Esophagus squamous epithelium (tissue), 5 donors: ENCODE measurements around the gene CRYBG1. TPM values are rescaled to one million over a fixed set of nuclear protein-coding genes. Genes with fewer than 3 reads are reported as not detected.
"Not testable (repeated sequence)": the region's sequence is repeated elsewhere in the genome, so short reads cannot be mapped to it uniquely, and the experiment has no call there.

Experiments
- DNase-seq: peaks from one replicate; lab custom pipeline; 2025; lab: John Stamatoyannopoulos, UW
- H3K27ac ChIP-seq, 4 donors: fragments of 200-600 bp; sonication (generic); one replicate each; pipeline ENCODE4 v1.5.1; 2016 to 2019; ENCODE audit warnings: mild to moderate bottlenecking in 1 of 4
- H3K27me3 ChIP-seq, 4 donors: fragments of 200-600 bp; sonication (generic); 1 replicate in 3 of 4; 2 replicates in 1 of 4; pipeline versions ENCODE4 v1.5.1 to v1.6.0; 2017 to 2021; ENCODE audit warnings: antibody characterized with exemption in 1 of 4
- H3K36me3 ChIP-seq, 3 donors: fragments of 200-600 bp; sonication (generic); one replicate each; pipeline ENCODE4 v1.5.1; 2016 to 2019
- H3K4me1 ChIP-seq, 3 donors: fragments of 200-600 bp; sonication (generic); one replicate each; pipeline ENCODE4 v1.5.1; 2017 to 2019
- H3K4me3 ChIP-seq, 4 donors: fragments of 200-600 bp; sonication (generic); 1 replicate in 3 of 4; 2 replicates in 1 of 4; pipeline ENCODE4 v1.5.1; 2016 to 2019; ENCODE audit warnings: mild to moderate bottlenecking in 2 of 4, moderate library complexity in 1 of 4
- H3K9me3 ChIP-seq, 3 donors: fragments of 200-600 bp; sonication (generic); one replicate each; pipeline ENCODE4 v1.5.1; 2016 to 2019
- POLR2A ChIP-seq, 4 donors: fragments of 450-650 bp; IDR thresholded peaks; one replicate each; pipeline ENCODE4 v1.6.1; 2017; ENCODE audit warnings: antibody characterized with exemption in 4 of 4, mild to moderate bottlenecking in 4 of 4, moderate library complexity in 3 of 4
- WGBS, 2 donors: methylation state at CpG; one replicate each; pipeline ENCODE4 v1.1.5; 2018; 5-methylcytosine and 5-hydroxymethylcytosine counted together
- intact Hi-C: fragments of 100-400 bp; cut with DNase I; formaldehyde crosslinking; loops from one replicate; pipeline ENCODE4 v1.15.0; 2022
- total RNA-seq, 4 donors: library from RNA; depleted of rRNA; stranded (reverse); fragments of >200 nt; gene quantifications; one replicate each; pipeline ENCODE4 v1.1.0, GENCODE V29; 2016
- TF ChIP-seq, protein P1 (sequence below), 6 experiments: fragments of 450-650 bp in 4 of 6; fragments of 200-600 bp in 2 of 6; sonication (generic) in 2 of 6; IDR thresholded peaks; one replicate each; pipeline ENCODE4 v1.5.1; 2016 to 2019; ENCODE audit warnings: antibody characterized with exemption in 6 of 6, mild to moderate bottlenecking in 4 of 6, moderate library complexity in 4 of 6
- donor health status: DM: yes; HTN: yes; CAD: no.

CRYBG1 gene
- total RNA-seq, 4 donors from 2014 or later = 119 to 185 (median 153) TPM

DNA sequence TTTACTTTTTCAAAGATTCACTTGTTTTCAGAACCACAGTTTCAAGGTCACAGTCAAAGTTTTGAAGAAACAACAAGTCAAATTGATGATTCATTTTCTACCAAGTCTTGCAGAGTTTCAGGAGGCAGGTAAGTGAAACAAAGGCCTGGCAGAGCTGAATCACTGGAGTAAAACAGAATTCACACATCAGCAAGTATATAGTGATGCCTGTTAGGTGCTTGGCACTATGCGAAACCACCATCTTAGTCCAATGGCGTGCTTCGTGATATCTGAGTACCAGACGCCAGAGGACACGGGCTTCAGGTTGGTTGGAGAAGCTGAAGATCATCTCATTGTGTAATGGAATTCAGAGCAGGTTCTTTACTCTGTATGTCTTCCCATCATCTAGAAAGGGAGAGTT lies 192.9 kb downstream of the CRYBG1 start:
- Histone ChIP-seq H3K4me3 (no peak overlapping the region), H3K36me3 (peaks cover 12 to 96% (median 15%) of the 10 kb centered on the region in 3 donors), H3K27ac (peak overlapping the region in 1 of 4 donors; percentile 10), H3K9me3 (no peaks in the 10 kb centered on the region), H3K4me1 (peaks cover 0 to 33% (median under 1%) of the 10 kb centered on the region in 3 donors), H3K27me3 (no peaks in the 10 kb centered on the region)
- WGBS, 2 donors = 96 to 98% methylated on average over 5 of the region's 5 CpGs
- no peak for TF ChIP-seq POLR2A (IDR thresholded peaks at IDR 0.05)
- TF ChIP-seq, protein P1, sequence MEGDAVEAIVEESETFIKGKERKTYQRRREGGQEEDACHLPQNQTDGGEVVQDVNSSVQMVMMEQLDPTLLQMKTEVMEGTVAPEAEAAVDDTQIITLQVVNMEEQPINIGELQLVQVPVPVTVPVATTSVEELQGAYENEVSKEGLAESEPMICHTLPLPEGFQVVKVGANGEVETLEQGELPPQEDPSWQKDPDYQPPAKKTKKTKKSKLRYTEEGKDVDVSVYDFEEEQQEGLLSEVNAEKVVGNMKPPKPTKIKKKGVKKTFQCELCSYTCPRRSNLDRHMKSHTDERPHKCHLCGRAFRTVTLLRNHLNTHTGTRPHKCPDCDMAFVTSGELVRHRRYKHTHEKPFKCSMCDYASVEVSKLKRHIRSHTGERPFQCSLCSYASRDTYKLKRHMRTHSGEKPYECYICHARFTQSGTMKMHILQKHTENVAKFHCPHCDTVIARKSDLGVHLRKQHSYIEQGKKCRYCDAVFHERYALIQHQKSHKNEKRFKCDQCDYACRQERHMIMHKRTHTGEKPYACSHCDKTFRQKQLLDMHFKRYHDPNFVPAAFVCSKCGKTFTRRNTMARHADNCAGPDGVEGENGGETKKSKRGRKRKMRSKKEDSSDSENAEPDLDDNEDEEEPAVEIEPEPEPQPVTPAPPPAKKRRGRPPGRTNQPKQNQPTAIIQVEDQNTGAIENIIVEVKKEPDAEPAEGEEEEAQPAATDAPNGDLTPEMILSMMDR (IDR thresholded peaks at IDR 0.05) = no peak
- intact Hi-C loops = no loop called here
- no peak for DNase-seq

DNA sequence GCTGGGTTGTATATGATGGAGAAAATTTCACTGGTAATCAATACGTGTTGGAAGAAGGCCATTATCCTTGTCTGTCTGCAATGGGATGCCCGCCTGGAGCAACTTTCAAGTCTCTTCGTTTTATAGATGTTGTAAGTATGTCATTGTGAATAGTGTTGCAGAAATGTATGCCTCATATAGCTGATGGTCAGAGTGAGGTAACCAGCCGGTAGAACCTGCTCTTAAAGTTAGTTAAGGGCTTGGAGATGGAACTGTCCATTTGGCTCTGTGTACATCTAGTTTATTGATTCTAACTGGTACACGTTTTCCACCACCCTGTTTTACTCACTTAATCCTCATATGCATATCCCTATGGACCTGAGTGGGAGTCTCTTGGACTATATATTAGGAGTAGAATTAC lies 195.2 kb downstream of the CRYBG1 start:
- no peak overlapping the region for H3K27ac ChIP-seq
- TF ChIP-seq, protein P1 (IDR thresholded peaks at IDR 0.05) = no peak
- no peak for TF ChIP-seq POLR2A (IDR thresholded peaks at IDR 0.05)
- intact Hi-C loops = no loop called here
- H3K4me1 ChIP-seq = peaks cover 0 to 42% (median 10%) of the 10 kb centered on the region in 3 donors
- H3K27me3 ChIP-seq = no peaks in the 10 kb centered on the region
- no peak overlapping the region for H3K4me3 ChIP-seq
- peaks cover 11 to 100% (median 14%) of the 10 kb centered on the region in 3 donors for H3K36me3 ChIP-seq
- no peak for DNase-seq
- H3K9me3 ChIP-seq = no peaks in the 10 kb centered on the region
- WGBS, 2 donors = 55 to 75% methylated on average over 5 of the region's 5 CpGs

DNA sequence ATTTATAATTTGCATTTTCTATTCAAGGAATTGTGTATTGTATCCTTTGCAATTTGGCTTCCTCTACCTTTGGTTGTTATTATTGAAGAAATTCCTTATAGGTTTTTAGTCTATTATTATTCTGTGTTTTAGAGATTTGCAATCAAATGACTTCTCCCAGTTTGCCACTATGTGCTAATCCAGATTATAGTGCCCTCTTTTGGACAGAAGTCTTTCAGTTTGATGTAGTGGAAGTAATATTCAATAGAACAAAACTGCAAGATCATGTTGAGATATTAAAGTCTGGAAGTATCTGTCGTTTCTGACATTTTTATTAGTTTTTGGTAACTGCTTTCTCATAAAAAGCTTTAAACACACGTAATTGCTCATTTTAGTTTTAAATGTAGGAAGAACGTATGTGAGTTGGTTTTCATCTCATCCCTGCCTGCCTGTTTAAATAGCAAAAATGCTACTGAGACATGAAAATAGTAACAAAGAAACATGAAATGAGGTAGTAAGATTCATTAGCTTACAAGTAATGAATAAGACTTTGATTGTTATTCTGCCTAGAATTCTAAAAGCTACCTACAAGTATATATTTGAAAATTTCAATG lies 195.9 kb downstream of the CRYBG1 start:
- 43 to 53% methylated on average over 3 of the region's 3 CpGs for WGBS, 2 donors

DNA sequence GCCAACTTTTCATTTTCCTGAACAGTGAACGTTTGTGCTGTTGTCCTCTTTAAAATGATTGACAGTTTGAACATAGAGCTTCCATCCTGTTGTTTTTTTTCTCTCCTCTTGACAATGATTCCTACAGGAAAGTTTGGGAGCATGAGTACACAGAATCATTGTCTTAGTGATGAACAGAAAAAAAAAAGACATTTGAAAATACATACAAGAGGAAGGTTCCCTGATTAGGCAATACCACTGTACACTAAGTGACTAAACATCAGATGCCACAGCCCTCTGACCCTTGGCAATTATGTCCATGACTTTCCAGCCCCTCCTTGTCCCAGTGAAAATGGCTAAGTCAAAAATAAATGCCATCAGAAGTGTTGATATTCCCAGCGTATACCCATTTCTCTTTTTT lies 197.3 kb downstream of the CRYBG1 start:
- no peaks in the 10 kb centered on the region for H3K27me3 ChIP-seq
- intact Hi-C loops = no loop called here
- peak overlapping the region in 1 of 4 donors; percentile 22 for H3K27ac ChIP-seq
- 35 to 52% methylated on average over 2 of the region's 2 CpGs for WGBS, 2 donors
- no peaks in the 10 kb centered on the region for H3K9me3 ChIP-seq
- no peak overlapping the region for H3K4me3 ChIP-seq
- peaks cover 11 to 99% (median 14%) of the 10 kb centered on the region in 3 donors for H3K36me3 ChIP-seq
- peaks cover 0 to 63% (median 22%) of the 10 kb centered on the region in 3 donors for H3K4me1 ChIP-seq
- DNase-seq = no peak
- no peak for TF ChIP-seq POLR2A (IDR thresholded peaks at IDR 0.05)
- TF ChIP-seq, protein P1 (IDR thresholded peaks at IDR 0.05) = no peak

More for the DNA sequence above, 195.9 kb downstream of the CRYBG1 start:
- Histone ChIP-seq H3K27me3 (no peaks in the 10 kb centered on the region), H3K4me3 (no peak overlapping the region), H3K36me3 (peaks cover 11 to 100% (median 14%) of the 10 kb centered on the region in 3 donors), H3K27ac (no peak overlapping the region), H3K4me1 (peaks cover 0 to 49% (median 16%) of the 10 kb centered on the region in 3 donors), H3K9me3 (no peaks in the 10 kb centered on the region)
- intact Hi-C loops = no loop called here
- no peak for TF ChIP-seq POLR2A (IDR thresholded peaks at IDR 0.05)
- TF ChIP-seq, protein P1 (IDR thresholded peaks at IDR 0.05) = peak; percentile 21 to 36 (median 29)
- no peak for DNase-seq

DNA sequence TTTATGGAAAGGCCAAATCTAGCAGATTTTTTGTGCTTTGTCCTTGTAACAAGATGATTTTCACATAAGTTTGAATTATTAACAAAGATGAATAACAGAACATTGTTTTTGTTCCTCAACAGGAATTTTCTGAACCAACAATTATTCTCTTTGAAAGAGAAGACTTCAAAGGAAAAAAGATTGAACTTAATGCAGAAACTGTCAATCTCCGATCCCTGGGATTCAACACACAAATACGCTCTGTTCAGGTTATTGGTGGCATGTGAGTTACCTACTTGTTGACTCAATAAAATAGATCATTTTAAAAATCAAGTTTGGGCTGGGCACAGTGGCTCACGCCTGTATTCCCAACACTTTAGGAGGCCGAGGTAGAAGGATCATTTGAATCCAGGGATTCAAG lies 197.8 kb downstream of the CRYBG1 start:
- Histone ChIP-seq H3K27me3 (no peaks in the 10 kb centered on the region), H3K36me3 (peaks cover 11 to 99% (median 14%) of the 10 kb centered on the region in 3 donors), H3K27ac (peak overlapping the region in 1 of 4 donors; percentile 22), H3K4me3 (no peak overlapping the region), H3K4me1 (peaks cover 0 to 68% (median 23%) of the 10 kb centered on the region in 3 donors), H3K9me3 (no peaks in the 10 kb centered on the region)
- TF ChIP-seq POLR2A (IDR thresholded peaks at IDR 0.05) = no peak
- TF ChIP-seq, protein P1 (IDR thresholded peaks at IDR 0.05) = no peak
- 91% methylated on average over 4 of the region's 4 CpGs for whole genome bisulfite sequencing, 2 donors
- intact Hi-C loops = no loop called here
- no peak for DNase-seq

DNA sequence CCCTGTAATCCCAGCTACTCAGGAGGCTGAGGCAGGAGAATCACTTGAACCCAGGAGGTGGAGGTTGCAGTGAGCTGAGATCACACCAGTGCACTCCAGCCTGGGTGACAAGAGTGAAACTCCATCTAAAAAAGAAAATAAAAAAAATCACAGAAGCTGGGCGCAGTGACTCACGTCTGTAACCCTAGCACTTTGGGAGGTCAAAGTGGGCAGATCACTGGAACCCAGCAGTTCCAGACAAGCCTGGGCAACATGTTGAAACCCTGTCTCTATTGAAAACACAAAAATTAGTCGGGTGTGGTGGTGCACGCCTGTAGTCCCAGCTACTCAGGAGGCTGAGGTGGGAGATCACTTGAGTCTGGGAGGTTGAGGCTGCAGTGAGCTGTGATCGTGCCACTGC lies 199.1 kb downstream of the CRYBG1 start:
- intact Hi-C loops = not testable (repeated sequence)

More for the DNA sequence above, 199.1 kb downstream of the CRYBG1 start:
- H3K36me3 ChIP-seq = peaks cover 0 to 99% (median 5%) of the 10 kb centered on the region in 3 donors
- not testable (repeated sequence) for H3K27me3 ChIP-seq, H3K9me3 ChIP-seq, DNase-seq, H3K4me3 ChIP-seq
- H3K27ac ChIP-seq = peak overlapping the region in 2 of 4 donors; percentile 83 to 85
- H3K4me1 ChIP-seq = peaks cover 0 to 65% (median 23%) of the 10 kb centered on the region in 3 donors
- 70 to 72% methylated on average over 5 of the region's 5 CpGs for WGBS, 2 donors
